ENCODE data around the gene LYPD8.

The LYPD8 gene

GRCh38 chr1:248699099-248699498, 56.5 kb downstream of the LYPD8 start:
- H3K36me3 ChIP-seq (ENCODE audit: control insufficient read depth, insufficient read depth, low read length), result no peaks in the 10 kb centered on the region
- no peak overlapping the region for H3K4me3 ChIP-seq (ENCODE audit: low read depth, low read length)
- no peaks in the 10 kb centered on the region for H3K27me3 ChIP-seq (ENCODE audit: control insufficient read depth, insufficient read depth, low read length)
- H3K9me3 ChIP-seq (ENCODE audit: control insufficient read depth, insufficient read depth, low read depth, low read length), result peaks cover 57% of the 10 kb centered on the region; the same call in 1 of the 2 replicates
- no peak overlapping the region for H3K27ac ChIP-seq (ENCODE audit: low read depth, low read length)
- H3K9ac ChIP-seq (ENCODE audit: low read length), result no peak overlapping the region
- no peaks in the 10 kb centered on the region for H3K4me1 ChIP-seq (ENCODE audit: control insufficient read depth, insufficient read depth, low read length)

- Histone ChIP-seq H3K36me3 (ENCODE audit: control insufficient read depth, insufficient read depth, low read length) (no peaks in the 10 kb centered on the region), H3K27me3 (ENCODE audit: control insufficient read depth, insufficient read depth, low read length) (no peaks in the 10 kb centered on the region), H3K4me1 (ENCODE audit: control insufficient read depth, insufficient read depth, low read length) (no peaks in the 10 kb centered on the region), H3K9me3 (ENCODE audit: control insufficient read depth, insufficient read depth, low read depth, low read length) (peaks cover 54% of the 10 kb centered on the region), H3K4me3 (ENCODE audit: low read depth, low read length) (no peak overlapping the region), H3K27ac (ENCODE audit: low read depth, low read length) (no peak overlapping the region), H3K9ac (ENCODE audit: low read length) (no peak overlapping the region)
These were observed 57.7 kb downstream of the LYPD8 start for GRCh38 chr1:248697907-248698306.

- no peaks in the 10 kb centered on the region for H3K4me1 ChIP-seq (ENCODE audit: control insufficient read depth, insufficient read depth, low read length)
- H3K4me3 ChIP-seq (ENCODE audit: low read depth, low read length), result no peak overlapping the region
- no peaks in the 10 kb centered on the region for H3K36me3 ChIP-seq (ENCODE audit: control insufficient read depth, insufficient read depth, low read length)
- H3K9me3 ChIP-seq (ENCODE audit: control insufficient read depth, insufficient read depth, low read depth, low read length), result peaks cover 56% of the 10 kb centered on the region
- H3K9ac ChIP-seq (ENCODE audit: low read length), result no peak overlapping the region
- no peak overlapping the region for H3K27ac ChIP-seq (ENCODE audit: low read depth, low read length)
- no peaks in the 10 kb centered on the region for H3K27me3 ChIP-seq (ENCODE audit: control insufficient read depth, insufficient read depth, low read length)
These were observed 58.8 kb downstream of the LYPD8 start for GRCh38 chr1:248696774-248697173.

- Histone ChIP-seq H3K36me3 (ENCODE audit: control insufficient read depth, insufficient read depth, low read length) (no peaks in the 10 kb centered on the region), H3K4me3 (ENCODE audit: low read depth, low read length) (no peak overlapping the region), H3K27me3 (ENCODE audit: control insufficient read depth, insufficient read depth, low read length) (no peaks in the 10 kb centered on the region), H3K9ac (ENCODE audit: low read length) (no peak overlapping the region), H3K4me1 (ENCODE audit: control insufficient read depth, insufficient read depth, low read length) (no peaks in the 10 kb centered on the region), H3K9me3 (ENCODE audit: control insufficient read depth, insufficient read depth, low read depth, low read length) (peaks cover 58% of the 10 kb centered on the region), H3K27ac (ENCODE audit: low read depth, low read length) (no peak overlapping the region)
These were observed 59.3 kb downstream of the LYPD8 start for GRCh38 chr1:248696261-248696660.

GRCh38 chr1:248695451-248696132, 60.0 kb downstream of the LYPD8 start:
- Histone ChIP-seq H3K4me1 (ENCODE audit: control insufficient read depth, insufficient read depth, low read length) (no peaks in the 10 kb centered on the region), H3K9ac (ENCODE audit: low read length) (no peak overlapping the region), H3K27ac (ENCODE audit: low read depth, low read length) (no peak overlapping the region), H3K27me3 (ENCODE audit: control insufficient read depth, insufficient read depth, low read length) (no peaks in the 10 kb centered on the region), H3K4me3 (ENCODE audit: low read depth, low read length) (no peak overlapping the region), H3K9me3 (ENCODE audit: control insufficient read depth, insufficient read depth, low read depth, low read length) (peaks cover 65% of the 10 kb centered on the region), H3K36me3 (ENCODE audit: control insufficient read depth, insufficient read depth, low read length) (no peaks in the 10 kb centered on the region)

GRCh38 chr1:248691567-248692155, 63.9 kb downstream of the LYPD8 start:
- no peak overlapping the region for H3K9ac ChIP-seq (ENCODE audit: low read length)
- H3K27ac ChIP-seq (ENCODE audit: low read depth, low read length), result no peak overlapping the region
- H3K27me3 ChIP-seq (ENCODE audit: control insufficient read depth, insufficient read depth, low read length), result no peaks in the 10 kb centered on the region
- H3K4me1 ChIP-seq (ENCODE audit: control insufficient read depth, insufficient read depth, low read length), result no peaks in the 10 kb centered on the region
- peaks cover 43% of the 10 kb centered on the region for H3K9me3 ChIP-seq (ENCODE audit: control insufficient read depth, insufficient read depth, low read depth, low read length)
- H3K36me3 ChIP-seq (ENCODE audit: control insufficient read depth, insufficient read depth, low read length), result no peaks in the 10 kb centered on the region
- H3K4me3 ChIP-seq (ENCODE audit: low read depth, low read length), result no peak overlapping the region

All from HUES6 (cell line).